HepG2 (cell line): ENCODE measurements around the gene LILRB3. TPM values are rescaled to one million over a fixed set of nuclear protein-coding genes. Genes with fewer than 3 reads are reported as not detected.

Experiments used
- CBX5 ChIP-seq: sonication (generic); formaldehyde crosslinking; IDR thresholded peaks from 2 replicates; pipeline ENCODE4 v1.4.0; 2020; ENCODE audit warnings: missing genetic modification reagents, borderline replicate concordance
- CEBPB ChIP-seq: IDR thresholded peaks from 2 replicates; pipeline ENCODE4 v1.6.1; 2011; ENCODE audit warnings: low read depth, low read length, improper control_type of control experiment, borderline replicate concordance
- GPN1 ChIP-seq: sonication (generic); formaldehyde crosslinking; IDR thresholded peaks from 2 replicates; pipeline ENCODE4 v1.5.1; 2020; ENCODE audit warnings: missing genetic modification reagents, borderline replicate concordance
- GZF1 ChIP-seq: sonication (generic); formaldehyde crosslinking; IDR thresholded peaks from 2 replicates; pipeline ENCODE4 v1.5.1; 2020; ENCODE audit warnings: mild to moderate bottlenecking, missing genetic modification reagents
- NFKB2 ChIP-seq: sonication (generic); formaldehyde crosslinking; IDR thresholded peaks from 2 replicates; pipeline ENCODE4 v1.4.0; 2020; ENCODE audit warnings: missing genetic modification reagents, borderline replicate concordance
- NFYC ChIP-seq: IDR thresholded peaks from 2 replicates; pipeline ENCODE4 v1.6.1; 2016; ENCODE audit warnings: missing genetic modification reagents, missing compliant biosample characterization
- RAD51 ChIP-seq: fragments of 450-650 bp; IDR thresholded peaks from 2 replicates; pipeline ENCODE4 v1.6.1; 2016; ENCODE audit warnings: borderline replicate concordance
- TMF1 ChIP-seq: sonication (generic); formaldehyde crosslinking; IDR thresholded peaks from 2 replicates; pipeline ENCODE4 v1.8.1; 2022; ENCODE audit warnings: low read depth, missing genetic modification reagents
- ZBTB21 ChIP-seq: sonication (generic); formaldehyde crosslinking; IDR thresholded peaks from 2 replicates; pipeline ENCODE4 v1.4.0; 2020; ENCODE audit warnings: missing genetic modification reagents
- ZBTB7B ChIP-seq: sonication (generic); formaldehyde crosslinking; IDR thresholded peaks from 2 replicates; pipeline ENCODE4 v1.4.0; 2020; ENCODE audit warnings: missing genetic modification reagents
- ZNF790 ChIP-seq: sonication (generic); formaldehyde crosslinking; IDR thresholded peaks from 2 replicates; pipeline ENCODE4 v1.8.0; 2022; ENCODE audit warnings: missing genetic modification reagents, mild to moderate bottlenecking, borderline replicate concordance
- polyA plus RNA-seq, 8 experiments: library from polyadenylated mRNA; depleted of rRNA in 3 of 8; stranded (reverse) in 7 of 8; unstranded in 1 of 8; fragments of >200 nt; fragmentation: Illumina TruSeq in 4 of 8; extraction: Trizol in 4 of 8; gene quantifications; 2 replicates each; pipeline versions ENCODE4 v1.2.1 to v1.2.3, GENCODE V29; 2011 to 2016; ENCODE audit warnings: low read depth in 4 of 8, missing spikeins in 1 of 8, mixed read lengths in 1 of 8; ENCODE audit not compliant: insufficient read depth in 1 of 8
- total RNA-seq, 5 experiments: library from RNA; depleted of rRNA; stranded (reverse); fragments of >200 nt; fragmentation: Illumina TruSeq; extraction: Trizol; gene quantifications; 2 replicates each; pipeline ENCODE4 v1.2.3, GENCODE V29; 2016; ENCODE audit warnings: low read depth in 1 of 5
- TF ChIP-seq, protein P1 (sequence below): sonication (generic); formaldehyde crosslinking; IDR thresholded peaks from 2 replicates; pipeline ENCODE4 v1.9.0; 2022; ENCODE audit warnings: low read depth, missing genetic modification reagents
- TF ChIP-seq, protein P2 (sequence below): sonication (generic); formaldehyde crosslinking; IDR thresholded peaks from 2 replicates; pipeline ENCODE4 v1.9.0; 2021; ENCODE audit warnings: missing genetic modification reagents, borderline replicate concordance
- TF ChIP-seq, protein P3 (sequence below), 2 experiments: IDR thresholded peaks; 2 replicates each; pipeline ENCODE4 v1.6.1; 2011 to 2012; ENCODE audit warnings: low read length in 2 of 2, borderline replicate concordance in 1 of 2, low read depth in 1 of 2, mild to moderate bottlenecking in 1 of 2, moderate library complexity in 1 of 2
- TF ChIP-seq, protein P4 (sequence below): sonication (generic); formaldehyde crosslinking; IDR thresholded peaks from 2 replicates; pipeline ENCODE4 v1.5.0; 2020; ENCODE audit warnings: mild to moderate bottlenecking, missing genetic modification reagents

The LILRB3 gene
- total and polyA plus RNA-seq, 2 of the 13 experiments (the other 11 are each of a cell fraction or from before 2014, with no cell fraction given) = 0.22 TPM; not detected in 1

DNA sequence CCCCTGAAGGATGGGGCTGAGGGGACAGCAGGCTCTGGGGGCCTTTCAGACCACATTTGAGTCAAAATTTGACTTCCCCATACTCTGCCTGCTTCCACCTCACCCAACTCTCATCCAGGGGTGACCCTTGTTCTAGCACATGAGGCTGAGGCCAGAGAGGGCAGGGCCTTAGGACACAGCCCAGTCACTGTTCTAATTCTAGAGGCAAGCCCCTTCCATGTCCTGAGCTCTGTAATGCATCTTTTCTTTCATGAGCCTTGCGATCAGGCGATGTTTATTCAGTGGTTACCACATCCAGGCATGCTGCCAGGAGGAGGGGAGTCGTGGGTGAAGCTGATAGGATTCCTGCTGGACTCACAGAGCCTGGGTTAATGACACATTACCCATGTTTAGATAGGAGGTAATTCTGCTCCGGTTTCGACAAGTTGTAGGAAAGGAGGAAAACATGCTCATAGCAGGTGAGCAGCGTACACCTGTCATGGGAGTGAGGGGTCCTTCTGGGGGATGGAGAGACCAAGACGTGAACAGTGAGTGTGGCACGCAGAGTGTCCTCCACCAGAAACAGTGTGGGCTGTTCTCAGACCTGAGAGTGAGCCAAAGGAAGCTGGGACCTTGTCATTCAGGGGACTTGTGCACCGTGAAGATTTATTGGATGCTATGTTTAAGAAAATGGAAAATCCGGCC is 12.9 kb downstream of the LILRB3 start (continued):
- peak; percentile 87 for TF ChIP-seq CEBPB
- TF ChIP-seq GZF1 (CRISPR knock-in tag) = no peak
- TF ChIP-seq, protein P1, sequence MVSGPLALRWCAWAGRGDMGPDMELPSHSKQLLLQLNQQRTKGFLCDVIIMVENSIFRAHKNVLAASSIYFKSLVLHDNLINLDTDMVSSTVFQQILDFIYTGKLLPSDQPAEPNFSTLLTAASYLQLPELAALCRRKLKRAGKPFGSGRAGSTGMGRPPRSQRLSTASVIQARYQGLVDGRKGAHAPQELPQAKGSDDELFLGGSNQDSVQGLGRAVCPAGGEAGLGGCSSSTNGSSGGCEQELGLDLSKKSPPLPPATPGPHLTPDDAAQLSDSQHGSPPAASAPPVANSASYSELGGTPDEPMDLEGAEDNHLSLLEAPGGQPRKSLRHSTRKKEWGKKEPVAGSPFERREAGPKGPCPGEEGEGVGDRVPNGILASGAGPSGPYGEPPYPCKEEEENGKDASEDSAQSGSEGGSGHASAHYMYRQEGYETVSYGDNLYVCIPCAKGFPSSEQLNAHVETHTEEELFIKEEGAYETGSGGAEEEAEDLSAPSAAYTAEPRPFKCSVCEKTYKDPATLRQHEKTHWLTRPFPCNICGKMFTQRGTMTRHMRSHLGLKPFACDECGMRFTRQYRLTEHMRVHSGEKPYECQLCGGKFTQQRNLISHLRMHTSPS = no peak
- TF ChIP-seq, protein P2, sequence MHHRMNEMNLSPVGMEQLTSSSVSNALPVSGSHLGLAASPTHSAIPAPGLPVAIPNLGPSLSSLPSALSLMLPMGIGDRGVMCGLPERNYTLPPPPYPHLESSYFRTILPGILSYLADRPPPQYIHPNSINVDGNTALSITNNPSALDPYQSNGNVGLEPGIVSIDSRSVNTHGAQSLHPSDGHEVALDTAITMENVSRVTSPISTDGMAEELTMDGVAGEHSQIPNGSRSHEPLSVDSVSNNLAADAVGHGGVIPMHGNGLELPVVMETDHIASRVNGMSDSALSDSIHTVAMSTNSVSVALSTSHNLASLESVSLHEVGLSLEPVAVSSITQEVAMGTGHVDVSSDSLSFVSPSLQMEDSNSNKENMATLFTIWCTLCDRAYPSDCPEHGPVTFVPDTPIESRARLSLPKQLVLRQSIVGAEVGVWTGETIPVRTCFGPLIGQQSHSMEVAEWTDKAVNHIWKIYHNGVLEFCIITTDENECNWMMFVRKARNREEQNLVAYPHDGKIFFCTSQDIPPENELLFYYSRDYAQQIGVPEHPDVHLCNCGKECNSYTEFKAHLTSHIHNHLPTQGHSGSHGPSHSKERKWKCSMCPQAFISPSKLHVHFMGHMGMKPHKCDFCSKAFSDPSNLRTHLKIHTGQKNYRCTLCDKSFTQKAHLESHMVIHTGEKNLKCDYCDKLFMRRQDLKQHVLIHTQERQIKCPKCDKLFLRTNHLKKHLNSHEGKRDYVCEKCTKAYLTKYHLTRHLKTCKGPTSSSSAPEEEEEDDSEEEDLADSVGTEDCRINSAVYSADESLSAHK = no peak
- TF ChIP-seq NFYC (CRISPR knock-in tag) = no peak; the same call in 1 of the 2 replicates
- no peak for TF ChIP-seq ZNF790 (CRISPR knock-in tag)
- TF ChIP-seq ZBTB21 (CRISPR knock-in tag) = no peak
- TF ChIP-seq, protein P3, sequence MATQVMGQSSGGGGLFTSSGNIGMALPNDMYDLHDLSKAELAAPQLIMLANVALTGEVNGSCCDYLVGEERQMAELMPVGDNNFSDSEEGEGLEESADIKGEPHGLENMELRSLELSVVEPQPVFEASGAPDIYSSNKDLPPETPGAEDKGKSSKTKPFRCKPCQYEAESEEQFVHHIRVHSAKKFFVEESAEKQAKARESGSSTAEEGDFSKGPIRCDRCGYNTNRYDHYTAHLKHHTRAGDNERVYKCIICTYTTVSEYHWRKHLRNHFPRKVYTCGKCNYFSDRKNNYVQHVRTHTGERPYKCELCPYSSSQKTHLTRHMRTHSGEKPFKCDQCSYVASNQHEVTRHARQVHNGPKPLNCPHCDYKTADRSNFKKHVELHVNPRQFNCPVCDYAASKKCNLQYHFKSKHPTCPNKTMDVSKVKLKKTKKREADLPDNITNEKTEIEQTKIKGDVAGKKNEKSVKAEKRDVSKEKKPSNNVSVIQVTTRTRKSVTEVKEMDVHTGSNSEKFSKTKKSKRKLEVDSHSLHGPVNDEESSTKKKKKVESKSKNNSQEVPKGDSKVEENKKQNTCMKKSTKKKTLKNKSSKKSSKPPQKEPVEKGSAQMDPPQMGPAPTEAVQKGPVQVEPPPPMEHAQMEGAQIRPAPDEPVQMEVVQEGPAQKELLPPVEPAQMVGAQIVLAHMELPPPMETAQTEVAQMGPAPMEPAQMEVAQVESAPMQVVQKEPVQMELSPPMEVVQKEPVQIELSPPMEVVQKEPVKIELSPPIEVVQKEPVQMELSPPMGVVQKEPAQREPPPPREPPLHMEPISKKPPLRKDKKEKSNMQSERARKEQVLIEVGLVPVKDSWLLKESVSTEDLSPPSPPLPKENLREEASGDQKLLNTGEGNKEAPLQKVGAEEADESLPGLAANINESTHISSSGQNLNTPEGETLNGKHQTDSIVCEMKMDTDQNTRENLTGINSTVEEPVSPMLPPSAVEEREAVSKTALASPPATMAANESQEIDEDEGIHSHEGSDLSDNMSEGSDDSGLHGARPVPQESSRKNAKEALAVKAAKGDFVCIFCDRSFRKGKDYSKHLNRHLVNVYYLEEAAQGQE (IDR thresholded peaks at IDR 0.05; ENCODE audit: borderline replicate concordance in 1 of 2, low read depth in 1 of 2, low read length in 2 of 2) = no peak
- TF ChIP-seq, protein P4, sequence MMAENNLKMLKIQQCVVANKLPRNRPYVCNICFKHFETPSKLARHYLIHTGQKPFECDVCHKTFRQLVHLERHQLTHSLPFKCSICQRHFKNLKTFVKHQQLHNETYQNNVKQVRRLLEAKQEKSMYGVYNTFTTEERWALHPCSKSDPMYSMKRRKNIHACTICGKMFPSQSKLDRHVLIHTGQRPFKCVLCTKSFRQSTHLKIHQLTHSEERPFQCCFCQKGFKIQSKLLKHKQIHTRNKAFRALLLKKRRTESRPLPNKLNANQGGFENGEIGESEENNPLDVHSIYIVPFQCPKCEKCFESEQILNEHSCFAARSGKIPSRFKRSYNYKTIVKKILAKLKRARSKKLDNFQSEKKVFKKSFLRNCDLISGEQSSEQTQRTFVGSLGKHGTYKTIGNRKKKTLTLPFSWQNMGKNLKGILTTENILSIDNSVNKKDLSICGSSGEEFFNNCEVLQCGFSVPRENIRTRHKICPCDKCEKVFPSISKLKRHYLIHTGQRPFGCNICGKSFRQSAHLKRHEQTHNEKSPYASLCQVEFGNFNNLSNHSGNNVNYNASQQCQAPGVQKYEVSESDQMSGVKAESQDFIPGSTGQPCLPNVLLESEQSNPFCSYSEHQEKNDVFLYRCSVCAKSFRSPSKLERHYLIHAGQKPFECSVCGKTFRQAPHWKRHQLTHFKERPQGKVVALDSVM (CRISPR knock-in tag) = no peak
- no peak for TF ChIP-seq TMF1
- TF ChIP-seq GPN1 (CRISPR knock-in tag) = no peak
- TF ChIP-seq RAD51 = no peak
- TF ChIP-seq ZBTB7B = no peak; the same call in 1 of the 2 replicates
- TF ChIP-seq CBX5 (CRISPR knock-in tag) = peak; percentile 55; the same call in 1 of the 2 replicates
- no peak for TF ChIP-seq NFKB2 (CRISPR knock-in tag)
